GM12801 (cell line): Measurements from ENCODE around the gene SMCO3.

Experiments
- CTCF ChIP-seq: IDR thresholded peaks from one replicate; pipeline ENCODE4 v1.5.1; 2011; ENCODE audit warnings: control low read depth; ENCODE audit not compliant: insufficient read length; ENCODE audit errors: extremely low read depth

SMCO3 gene

GRCh38 chr12:14814014-14814413 lies at the start of gene SMCO3:
SMCO3 (minus strand) TSS chr12:14814182; CDS start chr12:14806680, 7,502 bp downstream.
- TF ChIP-seq CTCF: no peak

- no peak for TF ChIP-seq CTCF
Measured at GRCh38 chr12:14860490-14860889, 46.5 kb upstream of the SMCO3 start.

- no peak for TF ChIP-seq CTCF
Measured at GRCh38 chr12:14858513-14858912, 44.5 kb upstream of the SMCO3 start.

GRCh38 chr12:14854586-14855183 lies 40.7 kb upstream of the SMCO3 start:
- no peak for TF ChIP-seq CTCF

GRCh38 chr12:14853961-14854360 lies 40.0 kb upstream of the SMCO3 start:
- TF ChIP-seq CTCF: no peak

- no peak for TF ChIP-seq CTCF
Measured at GRCh38 chr12:14852880-14853279, 38.9 kb upstream of the SMCO3 start.

GRCh38 chr12:14850929-14851663 lies 37.1 kb upstream of the SMCO3 start:
- TF ChIP-seq CTCF: no peak
